ENCODE data around the gene SLC35E1. TPM values are rescaled to one million over a fixed set of nuclear protein-coding genes. Genes with fewer than 3 reads are reported as not detected.

SLC35E1 gene
- polyA plus RNA-seq, 3 donors = 17.1 to 26.3 (median 19.9) TPM

- 75 to 94% (median 91%) methylated on average over 20 of the region's 20 CpGs for WGBS, 3 donors
- no peak overlapping the region for H3K27ac ChIP-seq (ENCODE audit: low read depth, low read length)
These were observed 29.3 kb upstream of the SLC35E1 start for GRCh38 chr19:16601378-16602052.

DNA sequence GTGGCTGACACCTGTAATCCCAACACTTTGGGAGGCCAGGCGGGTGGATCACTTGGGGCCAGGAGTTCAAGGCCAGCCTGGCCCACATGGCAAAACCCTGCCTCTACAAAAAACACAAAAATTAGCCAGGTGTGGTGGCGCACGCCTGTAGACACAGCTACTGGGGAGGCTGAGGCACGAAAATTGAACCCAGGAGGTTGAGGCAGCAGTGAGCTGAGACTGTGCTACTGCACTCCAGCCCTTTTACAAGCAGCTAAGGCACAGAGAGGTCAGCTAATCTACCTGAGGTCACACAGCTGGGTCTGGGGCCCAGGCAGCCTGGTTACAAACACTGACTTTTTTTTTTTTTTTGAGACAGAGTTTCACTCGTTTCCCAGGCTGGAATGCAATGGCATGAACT lies 28.6 kb upstream of the SLC35E1 start:
- H3K27ac ChIP-seq (ENCODE audit: low read depth, low read length) = no peak overlapping the region
- WGBS, 3 donors = 89 to 94% (median 94%) methylated on average over 5 of the region's 5 CpGs

DNA sequence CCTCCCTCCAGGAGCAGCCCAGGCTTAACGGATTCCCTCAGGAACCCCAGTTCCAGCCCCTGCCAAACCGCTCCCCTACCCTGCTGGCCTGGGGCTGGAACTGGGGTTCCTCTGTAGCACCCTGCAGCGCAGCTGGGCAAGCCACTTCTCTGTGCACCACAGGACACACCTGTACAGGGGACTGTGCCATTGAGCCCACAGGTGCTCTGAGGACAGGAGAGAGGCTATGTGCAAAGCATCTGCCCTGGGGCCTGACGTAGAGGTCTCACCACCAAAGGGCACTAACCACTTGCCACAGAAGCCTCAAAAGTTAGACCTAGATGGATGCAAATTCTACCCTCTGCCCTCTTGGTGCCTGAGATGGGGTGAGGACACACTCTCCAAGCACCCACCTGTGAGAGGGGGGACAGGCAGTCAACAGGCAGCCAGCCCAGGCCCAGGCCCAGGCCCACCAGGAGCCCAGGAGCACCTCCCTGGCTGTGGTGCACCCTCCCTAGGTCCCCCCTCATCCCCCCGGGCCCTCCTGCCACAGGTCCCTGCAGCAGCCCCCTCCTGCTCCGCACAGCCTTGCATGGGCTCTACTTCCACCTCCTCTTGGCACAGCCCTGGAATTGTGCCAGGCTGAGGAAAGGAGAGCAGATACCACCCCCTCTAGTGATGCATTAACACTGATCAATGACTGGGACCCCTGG lies 27.6 kb upstream of the SLC35E1 start:
- H3K27ac ChIP-seq (ENCODE audit: low read depth, low read length) = no peak overlapping the region
- WGBS, 3 donors = 83 to 86% (median 85%) methylated on average over 6 of the region's 6 CpGs

DNA sequence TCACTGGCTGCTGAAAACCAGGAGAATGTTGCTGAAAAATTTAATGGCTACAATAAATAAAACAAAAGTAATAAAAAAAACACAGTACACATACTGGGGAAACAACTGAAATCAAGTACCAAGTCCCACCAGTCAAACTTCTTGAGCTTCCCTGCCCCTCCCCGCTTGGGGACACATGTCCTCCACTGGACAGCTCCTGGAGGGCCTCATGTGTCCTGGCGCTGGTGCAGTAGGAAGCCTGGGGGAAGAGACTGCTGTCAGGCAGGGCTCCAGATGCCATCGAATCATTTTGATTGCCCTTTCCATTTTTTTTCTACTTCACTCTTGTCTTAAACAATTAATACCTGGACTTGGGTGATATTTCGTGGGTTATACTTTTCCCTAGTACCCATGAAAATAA lies 26.6 kb upstream of the SLC35E1 start:
- WGBS, 3 donors = 64 to 77% (median 65%) methylated on average over 4 of the region's 4 CpGs

DNA sequence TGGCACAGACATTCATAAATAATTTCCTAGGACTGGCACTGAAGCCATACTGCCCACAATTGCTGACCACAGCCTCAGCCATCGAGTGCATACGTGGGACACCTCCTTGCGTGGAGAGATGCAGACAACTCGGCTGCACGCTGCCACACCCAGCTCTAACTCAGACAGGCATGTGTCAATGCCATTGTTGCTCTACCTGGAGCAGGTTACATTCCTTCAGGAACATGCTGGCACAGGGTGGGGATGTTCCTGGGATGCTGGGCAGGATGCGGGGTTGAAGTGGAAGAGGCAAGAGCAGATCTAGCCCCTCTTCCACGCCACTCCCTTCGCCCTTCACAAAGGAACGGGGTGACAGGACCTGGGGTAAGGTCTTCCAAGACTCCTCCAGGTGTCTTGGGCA lies 24.2 kb upstream of the SLC35E1 start:
- 91 to 95% (median 94%) methylated on average over 9 of the region's 9 CpGs for WGBS, 3 donors
- no peak overlapping the region for H3K27ac ChIP-seq (ENCODE audit: low read depth, low read length)

More for the DNA sequence above, 26.6 kb upstream of the SLC35E1 start:
- no peak overlapping the region for H3K27ac ChIP-seq (ENCODE audit: low read depth, low read length)

GRCh38 chr19:16595097-16595496 lies 22.9 kb upstream of the SLC35E1 start:
- H3K27ac ChIP-seq (ENCODE audit: low read depth, low read length) = no peak overlapping the region
- 82 to 87% (median 84%) methylated on average over 8 of the region's 8 CpGs for WGBS, 3 donors

GRCh38 chr19:16594681-16595091 lies 22.5 kb upstream of the SLC35E1 start:
- no peak overlapping the region for H3K27ac ChIP-seq (ENCODE audit: low read depth, low read length)
- WGBS, 3 donors = 56 to 81% (median 58%) methylated on average over 5 of the region's 5 CpGs

DNA sequence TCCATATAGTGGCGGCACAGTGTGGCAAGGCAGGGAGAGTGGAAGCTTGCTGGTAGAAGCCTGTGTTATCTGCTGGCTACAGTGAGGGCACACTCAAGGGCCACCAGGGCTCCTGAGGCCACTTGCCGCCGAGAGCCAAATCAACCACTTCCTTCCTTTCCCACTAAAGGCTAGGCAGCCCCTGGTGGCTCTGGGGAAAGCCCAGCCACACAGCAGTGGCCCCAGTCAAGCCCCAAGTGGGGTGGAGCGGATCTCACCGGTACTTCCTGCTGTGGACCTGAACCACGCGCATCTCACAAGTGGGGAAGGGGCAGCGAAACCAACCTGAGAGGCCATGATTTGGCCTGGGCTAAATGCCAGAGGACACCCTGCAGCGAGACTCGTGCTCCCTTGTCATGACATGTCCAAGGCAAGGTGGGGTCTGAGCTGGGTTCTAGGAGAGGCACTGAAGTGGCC lies 21.9 kb upstream of the SLC35E1 start:
- 40 to 73% (median 41%) methylated on average over 10 of the region's 10 CpGs for WGBS, 3 donors
- no peak overlapping the region for H3K27ac ChIP-seq (ENCODE audit: low read depth, low read length)

DNA sequence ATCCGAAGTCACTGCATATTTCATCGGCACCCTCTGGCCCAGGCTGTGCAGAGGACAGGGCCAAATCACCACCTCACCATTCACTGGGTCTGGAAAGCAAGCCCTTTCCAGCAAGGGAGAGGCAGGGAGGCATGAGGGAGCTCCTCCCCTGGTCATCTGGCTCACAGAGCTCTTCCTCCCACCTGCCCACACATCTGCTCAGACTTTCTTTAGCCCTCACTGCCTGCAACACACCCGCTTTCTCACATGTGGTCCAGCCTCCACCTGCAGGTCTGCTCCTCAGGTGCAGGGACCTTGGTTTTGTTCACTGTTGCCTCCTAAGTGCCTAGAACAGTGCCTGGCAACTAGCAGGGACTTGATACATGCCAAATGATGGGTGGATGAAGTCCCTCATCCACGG lies 21.0 kb upstream of the SLC35E1 start:
- WGBS, 3 donors = 90 to 98% (median 97%) methylated on average over 4 of the region's 4 CpGs
- no peak overlapping the region for H3K27ac ChIP-seq (ENCODE audit: low read depth, low read length)

DNA sequence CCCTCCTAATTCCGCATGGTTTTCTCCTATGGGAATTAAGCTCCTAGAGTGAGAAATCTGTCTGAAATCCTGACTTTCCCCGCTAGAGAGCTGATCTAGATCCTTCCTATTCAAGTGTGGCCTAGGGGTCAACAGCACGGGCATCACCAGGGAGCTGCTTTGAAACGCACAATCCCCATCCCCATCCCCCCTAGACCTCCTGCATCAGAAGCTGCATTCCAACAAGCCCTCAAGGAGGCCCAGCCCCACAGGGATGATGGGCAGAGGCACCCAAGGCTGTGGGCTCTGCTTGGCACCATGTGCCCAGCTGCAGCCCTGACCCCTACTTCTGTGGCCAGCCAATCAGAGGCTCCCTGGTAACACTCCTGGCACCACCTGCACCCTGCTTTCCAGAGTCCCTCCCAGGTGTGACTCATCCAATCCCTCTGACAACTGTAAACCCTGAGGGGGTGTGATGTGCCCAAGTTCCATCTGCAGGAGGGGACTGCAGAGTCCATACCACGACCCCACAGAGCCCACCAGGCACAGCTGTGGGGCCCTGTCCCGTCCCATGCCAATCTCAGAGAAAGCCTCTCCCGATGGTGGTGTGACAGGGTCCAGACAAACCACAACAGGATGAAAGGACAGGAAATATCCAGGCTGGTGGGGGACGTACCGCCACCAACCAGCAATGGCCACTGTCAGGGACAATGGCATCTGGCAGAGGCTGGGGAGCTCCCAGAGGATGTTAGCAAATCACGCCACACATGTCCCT lies 19.8 kb upstream of the SLC35E1 start:
- no peak overlapping the region for H3K27ac ChIP-seq (ENCODE audit: low read depth, low read length)
- WGBS, 3 donors = 66 to 79% (median 68%) methylated on average over 10 of the region's 10 CpGs

DNA sequence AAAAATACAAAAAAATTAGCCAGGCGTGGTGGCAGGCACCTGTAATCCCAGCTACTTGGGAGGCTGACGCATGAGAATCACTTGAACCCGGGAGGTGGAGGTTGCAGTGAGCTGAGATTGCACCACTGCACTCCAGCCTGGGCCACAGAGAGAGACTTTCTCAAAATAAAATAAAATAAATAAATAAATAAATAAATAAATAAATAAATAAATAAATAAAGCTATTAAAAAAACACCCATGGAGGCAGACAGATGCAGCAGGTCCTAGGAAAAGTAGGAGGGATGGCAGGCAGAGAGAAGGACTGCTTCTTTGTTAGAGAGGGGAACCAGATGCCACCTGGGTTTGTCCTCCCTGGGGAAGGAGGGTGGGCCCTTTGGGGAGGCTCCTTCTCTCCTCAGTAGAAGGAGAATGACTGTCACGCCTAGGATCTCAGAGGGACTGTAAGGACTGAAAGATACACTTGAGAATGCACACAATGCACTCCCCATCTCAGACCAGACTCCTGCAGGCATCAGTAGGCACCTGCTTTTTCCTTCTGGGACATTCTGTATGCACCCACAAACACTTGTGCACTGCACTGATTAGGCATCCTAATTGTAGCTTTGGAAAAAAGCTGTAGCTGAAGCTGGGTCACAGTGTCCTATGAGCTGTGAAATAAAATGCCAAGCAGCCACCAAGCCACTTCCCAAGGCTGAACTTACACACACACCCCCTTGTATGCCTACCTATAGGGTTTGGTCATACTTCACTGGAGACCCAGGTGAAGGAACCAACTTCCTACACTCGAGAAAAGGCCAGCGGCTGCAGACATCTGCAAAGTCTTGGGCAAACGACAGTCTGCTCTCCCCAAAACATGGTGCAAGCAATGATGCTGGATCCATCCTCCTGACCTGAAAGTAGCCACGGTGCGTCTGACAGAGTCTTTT lies 18.9 kb upstream of the SLC35E1 start:
- WGBS, 3 donors = 84 to 91% (median 87%) methylated on average over 9 of the region's 9 CpGs
- H3K27ac ChIP-seq (ENCODE audit: low read depth, low read length) = no peak overlapping the region

- H3K27ac ChIP-seq (ENCODE audit: low read depth, low read length) = no peak overlapping the region
These were observed 17.7 kb upstream of the SLC35E1 start for GRCh38 chr19:16589917-16590316.

DNA sequence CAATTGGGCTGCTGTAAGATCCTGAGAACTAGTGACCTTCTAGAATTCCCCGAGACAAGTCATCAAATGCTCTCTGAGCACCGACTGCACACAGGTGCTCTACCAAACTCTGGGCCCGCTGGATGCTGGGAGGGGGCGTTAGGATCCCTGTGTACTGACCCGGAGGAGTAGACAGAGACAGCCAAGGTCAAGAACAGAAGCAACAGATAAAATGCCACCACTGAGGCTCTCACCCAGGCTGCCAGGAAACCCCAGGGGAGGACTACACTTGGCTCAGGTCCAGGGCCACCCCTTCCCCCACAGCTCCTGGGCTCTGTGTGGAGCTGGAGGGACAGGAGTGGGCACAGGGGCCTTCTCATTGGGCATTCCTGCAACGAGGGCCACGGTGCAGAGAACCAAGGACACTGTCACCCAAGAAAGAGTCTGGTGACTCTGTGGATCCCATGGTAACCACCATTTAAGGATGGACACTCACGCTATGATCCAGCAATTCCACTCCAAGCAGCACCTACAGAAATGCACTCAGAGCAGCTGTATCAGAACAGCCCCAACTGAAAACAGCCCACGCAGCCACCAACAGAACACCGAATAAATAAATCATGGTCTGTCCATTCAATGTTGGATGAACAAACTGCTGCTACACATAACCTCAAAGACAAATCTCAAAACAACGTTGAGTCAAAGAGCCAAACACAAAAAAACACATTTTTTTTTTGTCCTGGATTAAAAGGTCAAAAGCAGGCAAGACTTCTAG lies 16.8 kb upstream of the SLC35E1 start:
- WGBS, 3 donors = 53 to 81% (median 80%) methylated on average over 11 of the region's 11 CpGs
- no peak overlapping the region for H3K27ac ChIP-seq (ENCODE audit: low read depth, low read length)

More at GRCh38 chr19:16589917-16590316, 17.7 kb upstream of the SLC35E1 start:
- WGBS, 3 donors = 54 to 68% (median 64%) methylated on average over 3 of the region's 3 CpGs

GRCh38 chr19:16587833-16588823 lies 15.9 kb upstream of the SLC35E1 start:
- 14 to 27% (median 24%) methylated on average over 26 of the region's 26 CpGs for WGBS, 3 donors
- H3K27ac ChIP-seq (ENCODE audit: low read depth, low read length) = no peak overlapping the region

- no peak overlapping the region for H3K27ac ChIP-seq (ENCODE audit: low read depth, low read length)
- WGBS, 3 donors = 41 to 64% (median 42%) methylated on average over 20 of the region's 20 CpGs
These were observed 15.0 kb upstream of the SLC35E1 start for GRCh38 chr19:16586991-16587832.

DNA sequence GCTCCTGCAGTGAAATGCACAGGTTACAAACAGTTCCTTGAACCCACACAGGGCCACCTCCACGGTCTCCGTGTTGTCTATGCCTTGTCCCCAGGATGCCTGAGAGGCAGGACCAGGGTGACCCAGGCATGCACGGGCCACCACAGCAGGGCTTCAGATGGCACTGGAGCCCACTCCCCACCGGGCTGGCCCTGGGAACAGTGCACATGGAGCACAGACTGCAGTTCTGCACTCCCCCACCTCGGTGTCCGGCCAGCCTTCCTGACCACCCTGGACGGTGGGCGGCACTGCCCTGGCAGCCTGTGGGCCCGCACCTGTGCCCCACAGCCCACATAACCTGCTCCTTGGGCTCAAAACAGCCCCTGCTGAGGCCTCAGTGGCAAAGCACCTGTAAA lies 14.3 kb upstream of the SLC35E1 start:
- WGBS, 3 donors = 72 to 89% (median 88%) methylated on average over 9 of the region's 9 CpGs
- no peak overlapping the region for H3K27ac ChIP-seq (ENCODE audit: low read depth, low read length)

All from adipose tissue (tissue), 3 donors.